Neural cell (in vitro differentiated cells): ENCODE results near the gene UMAD1. TPM values are rescaled to one million over a fixed set of nuclear protein-coding genes. Genes with fewer than 3 reads are reported as not detected.

Source experiments
- H2AFZ ChIP-seq: fragments of 200-600, 300-800 bp; sonication (generic), shearing (Covaris generic); 2 replicates; pipeline ENCODE4 v1.6.0; 2014; ENCODE audit warnings: low read depth, mild to moderate bottlenecking, antibody characterized with exemption, low read length, moderate library complexity
- H3F3A ChIP-seq: fragments of 200-600 bp; shearing (Covaris generic); 2 replicates; pipeline ENCODE4 v1.6.1; 2016; ENCODE audit warnings: mild to moderate bottlenecking, moderate library complexity, mixed read lengths, antibody characterized with exemption, low read length; ENCODE audit not compliant: insufficient read depth, poor library complexity, severe bottlenecking
- H3K27ac ChIP-seq: fragments of 200-600, 300-800 bp; sonication (generic), shearing (Covaris generic); 2 replicates; pipeline ENCODE4 v1.5.1; 2014; ENCODE audit warnings: mild to moderate bottlenecking, low read length, moderate library complexity
- H3K27me3 ChIP-seq: fragments of 300-800, 200-600 bp; sonication (generic), shearing (Covaris generic); 2 replicates; pipeline ENCODE4 v1.6.0; 2014; ENCODE audit warnings: mild to moderate bottlenecking, low read depth, low read length, moderate library complexity; ENCODE audit not compliant: insufficient read depth
- H3K36me3 ChIP-seq: fragments of 300-800, 200-600 bp; sonication (generic), shearing (Covaris generic); 2 replicates; pipeline ENCODE4 v1.5.1; 2014; ENCODE audit warnings: mild to moderate bottlenecking, antibody characterized with exemption, low read length, moderate library complexity; ENCODE audit not compliant: insufficient read depth
- H3K4me2 ChIP-seq: fragments of 300-800, 200-600 bp; sonication (generic), shearing (Covaris generic); 2 replicates; pipeline ENCODE4 v1.6.0; 2014; ENCODE audit warnings: mild to moderate bottlenecking, low read length
- H3K4me3 ChIP-seq: fragments of 300-800, 200-600 bp; sonication (generic), shearing (Covaris generic); 2 replicates; pipeline ENCODE4 v1.5.1; 2014; ENCODE audit warnings: mild to moderate bottlenecking, low read length, moderate library complexity
- H3K79me2 ChIP-seq: fragments of 200-600 bp; shearing (Covaris generic); replicated peaks from 2 replicates; pipeline ENCODE4 v1.6.0; 2014; ENCODE audit warnings: mild to moderate bottlenecking, low read length, moderate library complexity; ENCODE audit not compliant: insufficient read depth
- H3K9ac ChIP-seq: fragments of 300-800, 200-600 bp; sonication (generic), shearing (Covaris generic); 2 replicates; pipeline ENCODE4 v1.6.1; 2016; ENCODE audit warnings: mild to moderate bottlenecking, low read length, mixed read lengths
- H3K9me2 ChIP-seq: fragments of 200-600 bp; shearing (Covaris generic); 2 replicates; pipeline ENCODE4 v1.6.1; 2016; ENCODE audit warnings: mild to moderate bottlenecking, low read length, mixed read lengths; ENCODE audit not compliant: insufficient read depth
- H3K9me3 ChIP-seq: fragments of 200-600, 300-800 bp; sonication (generic), shearing (Covaris generic); 2 replicates; pipeline ENCODE4 v1.6.1; 2016; ENCODE audit warnings: mild to moderate bottlenecking, mixed run types, low read length, moderate library complexity, mixed read lengths
- H4K20me1 ChIP-seq: fragments of 200-600 bp; shearing (Covaris generic); 2 replicates; pipeline ENCODE4 v1.6.1; 2016; ENCODE audit warnings: mild to moderate bottlenecking, mixed run types; ENCODE audit not compliant: insufficient read depth
- CTCF ChIP-seq: fragments of 450-650 bp; IDR thresholded peaks from 2 replicates; pipeline ENCODE4 v1.5.1; 2014; ENCODE audit warnings: antibody characterized with exemption, mild to moderate bottlenecking, moderate library complexity; ENCODE audit not compliant: poor library complexity, severe bottlenecking
- EP300 ChIP-seq: fragments of 450-650 bp; conservative IDR thresholded peaks from 2 replicates; pipeline ENCODE4 v1.6.1; 2014; ENCODE audit warnings: antibody characterized with exemption, mild to moderate bottlenecking, moderate library complexity; ENCODE audit not compliant: poor library complexity, severe bottlenecking
- EZH2 ChIP-seq: fragments of 200-600, 300-800 bp; shearing (Covaris generic), sonication (generic); IDR thresholded peaks from 2 replicates; pipeline ENCODE4 v1.6.1; 2014; ENCODE audit warnings: antibody characterized with exemption, low read length, borderline replicate concordance, mild to moderate bottlenecking; ENCODE audit not compliant: insufficient read depth, poor library complexity, severe bottlenecking
- MXI1 ChIP-seq: fragments of 450-650 bp; conservative IDR thresholded peaks from 2 replicates; pipeline ENCODE4 v1.6.1; 2014; ENCODE audit warnings: antibody characterized with exemption, mild to moderate bottlenecking; ENCODE audit not compliant: poor library complexity, severe bottlenecking
- POLR2AphosphoS5 ChIP-seq: IDR thresholded peaks from 2 replicates; pipeline ENCODE4 v1.6.1; 2012
- RAD21 ChIP-seq: fragments of 450-650 bp; conservative IDR thresholded peaks from 2 replicates; pipeline ENCODE4 v1.6.1; 2014; ENCODE audit warnings: antibody characterized with exemption, mild to moderate bottlenecking, moderate library complexity
- REST ChIP-seq: IDR thresholded peaks from 2 replicates; pipeline ENCODE4 v1.6.1; 2012; ENCODE audit warnings: borderline replicate concordance
- SMC3 ChIP-seq: fragments of 450-650 bp; conservative IDR thresholded peaks from 2 replicates; pipeline ENCODE4 v1.6.1; 2014; ENCODE audit warnings: antibody characterized with exemption, mild to moderate bottlenecking, moderate library complexity; ENCODE audit not compliant: poor library complexity
- TAF1 ChIP-seq: IDR thresholded peaks from 2 replicates; pipeline ENCODE4 v1.6.1; 2012; ENCODE audit warnings: low read depth
- polyA plus RNA-seq: library from polyadenylated mRNA; depleted of rRNA; stranded (reverse); fragments of >200 nt; gene quantifications from 2 replicates; pipeline ENCODE4 v1.2.3, GENCODE V29; 2014

UMAD1 gene
- polyA plus RNA-seq, 1 donor from 2014 or later, result 14.7 TPM

GRCh38 chr7:7920056-7920455 lies 279.5 kb downstream of the UMAD1 start:
- Histone ChIP-seq H3F3A (no peaks in the 10 kb centered on the region), H3K27ac (no peak overlapping the region), H3K79me2 (no peaks in the 10 kb centered on the region), H3K36me3 (no peaks in the 10 kb centered on the region), H2AFZ (no peak overlapping the region), H3K9me3 (no peaks in the 10 kb centered on the region), H3K9ac (no peak overlapping the region), H4K20me1 (no peaks in the 10 kb centered on the region), H3K27me3 (no peaks in the 10 kb centered on the region), H3K9me2 (no peaks in the 10 kb centered on the region), H3K4me2 (no peak overlapping the region), H3K4me3 (no peak overlapping the region)
- TF ChIP-seq MXI1 (no peak), POLR2AphosphoS5 (no peak), REST (no peak)

GRCh38 chr7:7920481-7920880 lies 279.9 kb downstream of the UMAD1 start:
- no peak overlapping the region for H3K4me2 ChIP-seq

More at GRCh38 chr7:7920481-7920880, 279.9 kb downstream of the UMAD1 start:
- no peaks in the 10 kb centered on the region for H3K9me2 ChIP-seq
- no peaks in the 10 kb centered on the region for H3K27me3 ChIP-seq
- no peak overlapping the region for H3K27ac ChIP-seq
- no peaks in the 10 kb centered on the region for H3K36me3 ChIP-seq
- H2AFZ ChIP-seq, result no peak overlapping the region
- no peaks in the 10 kb centered on the region for H4K20me1 ChIP-seq
- TF ChIP-seq CTCF, result no peak
- TF ChIP-seq SMC3, result no peak
- TF ChIP-seq REST, result no peak
- TF ChIP-seq TAF1, result no peak
- TF ChIP-seq POLR2AphosphoS5, result no peak
- no peak for TF ChIP-seq RAD21
- TF ChIP-seq EP300, result no peak
- TF ChIP-seq EZH2, result no peak
- no peak for TF ChIP-seq MXI1
- no peak overlapping the region for H3K4me3 ChIP-seq
- no peaks in the 10 kb centered on the region for H3K9me3 ChIP-seq
- H3K79me2 ChIP-seq, result no peaks in the 10 kb centered on the region
- H3F3A ChIP-seq, result no peaks in the 10 kb centered on the region
- H3K9ac ChIP-seq, result no peak overlapping the region
